Measurements from ENCODE around the gene WWOX.

WWOX gene

DNA sequence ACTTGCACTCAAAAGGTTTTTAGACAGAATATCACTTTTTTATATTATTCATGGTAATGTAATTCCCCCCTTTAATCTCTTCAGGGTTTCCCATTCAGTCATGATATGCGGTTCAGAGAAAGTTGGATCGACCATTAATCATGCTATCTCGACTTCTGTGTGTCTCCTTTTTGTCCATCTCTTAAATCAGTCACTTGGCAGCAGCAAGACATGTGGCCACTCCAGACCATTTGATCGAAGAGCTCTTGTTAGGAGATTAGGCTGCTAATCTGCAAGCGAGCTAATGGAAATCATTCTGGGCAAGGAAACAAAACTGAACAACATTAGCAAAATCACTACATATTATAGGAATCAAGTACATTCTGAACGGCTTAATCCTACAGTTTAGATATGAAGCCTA lies 449.9 kb downstream of the WWOX start:
- H3K27me3 ChIP-seq (replicated peaks; ENCODE audit: control insufficient read depth, insufficient read depth, low read length), result no peaks in the 10 kb centered on the region
- TF ChIP-seq, protein P1, sequence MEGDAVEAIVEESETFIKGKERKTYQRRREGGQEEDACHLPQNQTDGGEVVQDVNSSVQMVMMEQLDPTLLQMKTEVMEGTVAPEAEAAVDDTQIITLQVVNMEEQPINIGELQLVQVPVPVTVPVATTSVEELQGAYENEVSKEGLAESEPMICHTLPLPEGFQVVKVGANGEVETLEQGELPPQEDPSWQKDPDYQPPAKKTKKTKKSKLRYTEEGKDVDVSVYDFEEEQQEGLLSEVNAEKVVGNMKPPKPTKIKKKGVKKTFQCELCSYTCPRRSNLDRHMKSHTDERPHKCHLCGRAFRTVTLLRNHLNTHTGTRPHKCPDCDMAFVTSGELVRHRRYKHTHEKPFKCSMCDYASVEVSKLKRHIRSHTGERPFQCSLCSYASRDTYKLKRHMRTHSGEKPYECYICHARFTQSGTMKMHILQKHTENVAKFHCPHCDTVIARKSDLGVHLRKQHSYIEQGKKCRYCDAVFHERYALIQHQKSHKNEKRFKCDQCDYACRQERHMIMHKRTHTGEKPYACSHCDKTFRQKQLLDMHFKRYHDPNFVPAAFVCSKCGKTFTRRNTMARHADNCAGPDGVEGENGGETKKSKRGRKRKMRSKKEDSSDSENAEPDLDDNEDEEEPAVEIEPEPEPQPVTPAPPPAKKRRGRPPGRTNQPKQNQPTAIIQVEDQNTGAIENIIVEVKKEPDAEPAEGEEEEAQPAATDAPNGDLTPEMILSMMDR (IDR thresholded peaks at IDR 0.05; ENCODE audit: insufficient read depth, low read length, poor library complexity, severe bottlenecking), result no peak

DNA sequence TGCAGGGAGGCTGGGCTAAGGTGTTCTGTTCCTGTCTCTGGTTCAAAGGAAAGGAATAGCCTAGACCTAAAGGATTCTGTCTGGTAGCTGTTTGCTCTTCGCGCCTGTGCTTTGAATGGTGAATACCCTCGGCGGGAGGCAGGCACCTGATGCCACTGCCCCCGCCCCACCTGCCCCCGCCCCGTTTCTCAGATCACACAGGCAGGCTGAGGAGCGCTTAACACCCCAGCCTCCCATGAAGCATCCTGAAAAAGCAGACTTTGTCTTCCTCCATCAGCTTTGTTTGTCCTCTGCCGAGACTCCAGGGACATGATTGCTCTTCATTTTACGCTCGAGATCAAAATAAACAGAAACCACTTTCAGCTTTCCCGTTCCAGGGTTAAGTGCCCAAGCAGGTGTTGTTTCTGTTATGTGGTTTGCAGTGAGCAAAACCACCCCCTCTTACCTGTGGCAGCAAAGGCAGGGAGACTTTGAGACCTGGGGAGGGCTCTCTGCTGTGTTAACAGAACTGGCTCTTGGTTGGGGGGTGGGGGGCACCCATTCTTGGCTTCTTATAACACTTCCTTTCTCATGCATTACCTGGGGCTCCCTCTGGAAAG lies 452.1 kb downstream of the WWOX start:
- TF ChIP-seq, protein P1 (IDR thresholded peaks at IDR 0.05; ENCODE audit: insufficient read depth, low read length, poor library complexity, severe bottlenecking), result no peak
- no peaks in the 10 kb centered on the region for H3K36me3 ChIP-seq (ENCODE audit: control insufficient read depth, insufficient read depth, low read length)
- no peaks in the 10 kb centered on the region for H3K27me3 ChIP-seq (replicated peaks; ENCODE audit: control insufficient read depth, insufficient read depth, low read length)
- DNase-seq (ENCODE audit: extremely low read depth, insufficient read length), result no peak
- H3K4me3 ChIP-seq (replicated peaks; ENCODE audit: low read depth, low read length), result no peak overlapping the region

More for the DNA sequence above, 449.9 kb downstream of the WWOX start:
- H3K4me3 ChIP-seq (replicated peaks; ENCODE audit: low read depth, low read length), result no peak overlapping the region
- DNase-seq (ENCODE audit: extremely low read depth, insufficient read length), result no peak
- no peaks in the 10 kb centered on the region for H3K36me3 ChIP-seq (ENCODE audit: control insufficient read depth, insufficient read depth, low read length)

- TF ChIP-seq, protein P1 (IDR thresholded peaks at IDR 0.05; ENCODE audit: insufficient read depth, low read length, poor library complexity, severe bottlenecking), result no peak
- H3K4me3 ChIP-seq (replicated peaks; ENCODE audit: low read depth, low read length), result no peak overlapping the region
- no peaks in the 10 kb centered on the region for H3K36me3 ChIP-seq (ENCODE audit: control insufficient read depth, insufficient read depth, low read length)
- DNase-seq (ENCODE audit: extremely low read depth, insufficient read length), result no peak
- no peaks in the 10 kb centered on the region for H3K27me3 ChIP-seq (replicated peaks; ENCODE audit: control insufficient read depth, insufficient read depth, low read length)
These were observed 452.7 kb downstream of the WWOX start for GRCh38 chr16:78552106-78552675.

GRCh38 chr16:78552716-78553115 lies 453.3 kb downstream of the WWOX start:
- Histone ChIP-seq H3K4me3 (replicated peaks; ENCODE audit: low read depth, low read length) (no peak overlapping the region), H3K36me3 (ENCODE audit: control insufficient read depth, insufficient read depth, low read length) (no peaks in the 10 kb centered on the region), H3K27me3 (replicated peaks; ENCODE audit: control insufficient read depth, insufficient read depth, low read length) (no peaks in the 10 kb centered on the region)
- DNase-seq (ENCODE audit: extremely low read depth, insufficient read length), result no peak
- TF ChIP-seq, protein P1 (IDR thresholded peaks at IDR 0.05; ENCODE audit: insufficient read depth, low read length, poor library complexity, severe bottlenecking), result no peak

DNA sequence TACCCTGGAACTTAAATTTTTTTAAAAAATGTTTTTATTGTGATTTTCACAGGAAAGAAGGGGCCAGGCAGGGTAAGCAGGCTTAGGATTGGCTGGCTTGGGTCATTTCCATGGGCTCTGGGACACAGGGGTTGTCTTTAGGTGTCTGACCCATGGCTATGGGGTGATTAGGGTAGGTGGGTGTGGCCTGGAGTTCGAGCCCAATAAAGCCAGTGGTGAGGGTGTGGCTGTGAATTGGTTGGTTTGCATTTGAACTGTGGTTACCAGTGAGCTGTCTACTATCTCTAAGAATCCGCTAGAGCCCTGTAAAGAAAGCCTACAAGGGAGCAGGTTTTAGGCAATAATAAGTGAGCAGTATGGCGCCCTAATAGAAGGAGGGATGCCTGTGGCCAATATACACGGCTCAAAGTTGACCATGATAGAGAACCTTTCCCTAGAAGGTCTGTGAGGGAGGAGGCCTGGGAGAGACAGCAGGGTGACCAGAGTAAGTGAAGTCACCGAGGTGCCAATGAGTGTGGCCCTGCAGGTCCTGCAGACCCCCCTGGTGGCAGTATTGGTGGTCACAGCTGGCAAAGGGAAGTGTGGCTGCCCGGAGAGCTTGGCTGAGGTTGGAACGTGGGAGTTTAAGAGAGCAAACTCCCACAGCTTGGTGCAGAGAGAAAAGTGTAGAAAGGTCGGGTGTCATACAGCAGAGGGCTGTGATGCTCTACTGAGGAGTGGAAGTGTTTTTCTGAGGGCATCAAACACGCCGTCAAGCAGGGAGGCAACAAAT lies 454.0 kb downstream of the WWOX start:
- no peak for DNase-seq (ENCODE audit: extremely low read depth, insufficient read length)
- Histone ChIP-seq H3K4me3 (replicated peaks; ENCODE audit: low read depth, low read length) (no peak overlapping the region), H3K36me3 (ENCODE audit: control insufficient read depth, insufficient read depth, low read length) (no peaks in the 10 kb centered on the region), H3K27me3 (replicated peaks; ENCODE audit: control insufficient read depth, insufficient read depth, low read length) (no peaks in the 10 kb centered on the region)
- TF ChIP-seq, protein P1 (IDR thresholded peaks at IDR 0.05; ENCODE audit: insufficient read depth, low read length, poor library complexity, severe bottlenecking), result no peak
